Islet of Langerhans (tissue), 1 donor: ENCODE measurements around the gene CSF1R.

ENCODE experiments used
- FAIRE-seq: peaks from one replicate; lab custom pipeline; 2011; peaks lifted over from hg19 to GRCh38; lab: Jason Lieb, UNC

CSF1R gene

GRCh38 chr5:150069672-150070627 lies 16.4 kb downstream of the CSF1R start:
- FAIRE-seq = no peak

DNA sequence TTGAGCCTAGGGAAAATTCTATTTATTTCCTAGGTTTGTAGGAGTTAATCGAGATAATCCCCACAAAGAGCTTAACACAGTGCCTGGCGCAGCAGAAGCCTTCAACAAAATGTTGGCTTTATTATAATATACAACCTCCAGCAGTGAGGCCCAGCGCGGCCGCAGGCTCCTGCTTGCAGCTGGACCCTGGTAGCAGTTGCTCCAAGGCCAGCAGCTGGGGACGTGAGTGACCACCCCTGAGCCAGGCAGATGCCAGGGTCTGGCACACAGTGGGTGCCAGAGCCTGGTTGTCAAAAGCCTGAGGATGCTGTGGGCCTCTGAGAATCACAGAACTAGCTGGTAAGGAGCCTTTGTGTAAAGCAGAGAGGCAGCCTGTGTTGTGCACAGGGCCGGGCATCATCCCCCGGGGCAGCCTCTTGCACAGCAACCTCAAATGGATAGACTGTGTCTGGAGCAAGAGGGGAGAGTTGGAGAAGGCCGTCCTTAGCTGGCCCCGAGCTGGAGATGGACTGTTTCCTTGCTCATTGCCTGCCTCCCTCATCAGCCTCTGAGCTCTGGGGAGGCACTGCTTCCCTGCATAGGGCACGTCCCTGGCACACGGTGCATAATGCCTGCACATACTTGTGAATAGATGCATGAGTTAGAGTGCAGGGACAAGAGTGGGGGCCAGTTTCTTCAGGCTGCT lies 17.3 kb downstream of the CSF1R start:
- no peak for FAIRE-seq

GRCh38 chr5:150068472-150068871 lies 17.9 kb downstream of the CSF1R start:
- no peak for FAIRE-seq

DNA sequence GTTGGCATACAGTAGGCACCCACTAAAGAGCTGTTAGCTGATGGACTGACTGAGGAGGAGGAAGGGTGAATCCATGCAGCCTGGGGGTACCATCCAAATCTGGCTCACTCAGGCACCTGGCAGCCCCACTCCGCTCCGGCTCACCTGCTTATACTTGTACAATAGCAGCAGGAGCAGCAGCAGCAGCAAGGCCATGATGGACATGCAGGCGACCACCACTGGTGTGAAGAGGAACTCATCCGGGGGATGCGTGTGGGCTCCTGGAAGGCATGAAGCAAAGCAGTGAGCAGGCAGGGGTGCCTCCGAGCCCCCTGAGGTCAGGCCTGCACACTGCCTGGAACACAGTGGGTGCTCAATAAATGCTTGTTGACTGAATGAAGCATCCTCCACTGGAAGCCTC lies 18.3 kb downstream of the CSF1R start:
- FAIRE-seq = no peak

DNA sequence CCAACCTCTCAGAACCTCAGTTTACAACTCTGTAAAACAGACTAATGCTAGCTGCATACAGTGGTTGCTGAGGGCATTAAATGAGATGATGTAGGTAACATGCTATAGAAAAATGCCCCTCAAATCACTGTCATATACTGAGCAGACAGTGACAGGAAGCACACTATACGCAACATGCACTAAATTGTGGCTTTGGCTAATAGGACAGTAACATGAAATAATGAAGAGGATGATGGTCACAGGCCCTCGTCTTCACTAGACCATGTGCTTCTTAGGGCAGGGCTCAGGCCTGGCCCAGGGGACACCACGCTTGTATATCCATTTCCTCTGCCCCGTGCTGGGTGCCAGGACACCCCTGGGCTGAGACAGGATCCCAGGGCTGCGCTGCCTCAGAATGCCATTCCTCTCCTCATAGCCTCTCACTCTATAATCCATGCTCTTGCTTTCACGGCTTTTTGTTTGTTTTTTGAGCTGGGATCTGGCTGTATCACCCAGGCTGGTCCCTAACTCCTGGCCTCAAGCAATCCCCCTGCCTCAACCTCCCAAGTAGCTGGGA lies 18.9 kb downstream of the CSF1R start:
- FAIRE-seq = no peak

DNA sequence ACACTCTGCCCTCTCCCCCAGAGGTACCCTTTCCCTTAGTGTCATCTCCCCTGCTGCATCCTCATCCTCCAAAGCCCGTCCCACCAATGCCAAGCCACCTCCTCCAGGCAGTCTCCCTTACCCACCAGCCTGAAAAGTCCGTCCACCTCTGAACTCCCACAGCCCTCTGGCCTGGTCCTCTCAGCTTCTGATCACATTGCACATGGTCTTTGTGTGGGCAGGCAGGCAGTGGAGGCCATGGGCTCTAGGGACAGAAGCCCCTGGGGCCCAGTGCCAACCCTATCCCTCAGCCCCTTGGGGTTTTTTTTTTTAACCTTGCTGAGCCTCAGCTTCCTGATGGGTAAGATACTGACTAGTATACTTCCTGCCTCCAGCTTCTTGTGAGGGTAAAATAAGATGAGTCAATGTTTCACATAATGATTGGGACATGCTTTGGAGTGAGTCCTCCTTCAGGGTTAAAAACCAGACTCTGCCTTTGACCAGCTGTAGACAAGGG lies 19.4 kb downstream of the CSF1R start:
- FAIRE-seq = no peak

DNA sequence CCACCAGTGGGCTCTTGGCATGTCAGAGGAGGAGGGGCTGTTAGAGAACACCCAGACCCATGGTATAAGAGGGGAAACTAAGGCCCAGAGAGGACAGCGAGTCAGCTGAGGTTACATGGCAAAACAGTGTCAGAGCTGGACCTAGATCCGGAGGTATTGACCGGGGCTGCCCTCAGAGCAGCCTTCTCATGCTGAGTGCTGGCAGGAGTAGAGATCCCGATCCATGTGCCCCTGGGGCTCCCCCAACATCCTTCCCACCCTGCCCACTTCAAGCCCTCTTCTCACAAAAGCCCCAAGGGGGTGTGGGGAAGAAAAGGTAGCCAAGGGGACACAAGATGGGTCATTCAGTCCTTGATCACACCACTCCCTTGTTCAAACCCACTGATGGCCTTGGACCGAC lies 19.9 kb downstream of the CSF1R start:
- FAIRE-seq = no peak

GRCh38 chr5:150065886-150066285 lies 20.5 kb downstream of the CSF1R start:
- FAIRE-seq = no peak

GRCh38 chr5:150065346-150065745 lies 21.0 kb downstream of the CSF1R start:
- FAIRE-seq = no peak

- no peak for FAIRE-seq
Measured at GRCh38 chr5:150064681-150065220, 21.6 kb downstream of the CSF1R start.

DNA sequence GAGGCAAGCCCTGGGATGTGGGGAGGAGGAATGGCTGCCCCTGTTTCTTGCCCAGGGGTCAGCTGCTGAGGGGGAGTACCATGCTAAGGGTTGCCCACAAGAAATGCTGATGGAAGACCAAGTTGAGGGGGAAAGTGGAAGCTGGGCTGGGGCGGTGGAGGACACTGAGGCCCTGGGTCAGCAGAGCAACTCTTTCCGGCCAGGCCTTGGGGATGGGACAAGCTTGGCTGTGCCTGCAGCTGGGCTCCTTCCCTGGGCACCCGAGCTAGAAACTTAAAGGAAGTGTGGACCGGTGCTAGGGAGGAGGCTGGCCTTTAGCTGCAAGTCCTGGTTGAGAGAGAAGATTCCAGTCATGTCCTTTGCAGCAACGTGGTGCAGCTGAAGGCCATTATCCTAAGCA lies 22.7 kb downstream of the CSF1R start:
- FAIRE-seq = no peak

DNA sequence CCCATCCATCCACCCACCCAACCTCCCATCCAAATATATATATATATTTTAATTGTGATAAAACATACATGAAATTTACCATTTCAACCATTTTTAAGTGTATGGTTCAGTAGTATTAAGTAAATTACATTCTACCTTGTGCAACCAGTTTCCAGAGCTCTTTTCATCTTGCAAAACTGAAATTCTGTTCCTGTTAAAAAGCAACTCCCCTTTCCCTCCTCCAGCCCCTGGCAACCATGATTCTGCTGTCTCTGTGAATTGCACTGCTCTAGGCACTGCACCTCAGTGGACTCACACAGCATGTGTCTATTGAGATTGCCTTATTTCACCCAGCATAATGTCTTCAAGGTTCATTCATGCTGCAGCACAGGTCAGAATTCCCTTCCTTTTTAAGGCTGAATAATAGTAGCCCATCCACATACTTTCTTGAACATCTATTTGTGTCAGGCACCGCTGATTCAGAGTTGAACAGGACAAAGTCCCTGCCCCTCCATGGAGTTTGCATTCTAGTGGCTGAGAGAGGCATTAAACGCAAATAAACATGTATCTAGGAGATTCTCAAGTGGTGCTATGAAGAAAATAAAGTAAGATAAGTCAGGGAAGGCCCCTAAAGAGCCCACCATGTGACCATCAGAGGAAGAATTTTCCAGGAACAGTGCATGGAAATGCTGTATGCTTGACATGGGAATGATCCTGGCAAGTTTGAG lies 24.0 kb downstream of the CSF1R start:
- no peak for FAIRE-seq

DNA sequence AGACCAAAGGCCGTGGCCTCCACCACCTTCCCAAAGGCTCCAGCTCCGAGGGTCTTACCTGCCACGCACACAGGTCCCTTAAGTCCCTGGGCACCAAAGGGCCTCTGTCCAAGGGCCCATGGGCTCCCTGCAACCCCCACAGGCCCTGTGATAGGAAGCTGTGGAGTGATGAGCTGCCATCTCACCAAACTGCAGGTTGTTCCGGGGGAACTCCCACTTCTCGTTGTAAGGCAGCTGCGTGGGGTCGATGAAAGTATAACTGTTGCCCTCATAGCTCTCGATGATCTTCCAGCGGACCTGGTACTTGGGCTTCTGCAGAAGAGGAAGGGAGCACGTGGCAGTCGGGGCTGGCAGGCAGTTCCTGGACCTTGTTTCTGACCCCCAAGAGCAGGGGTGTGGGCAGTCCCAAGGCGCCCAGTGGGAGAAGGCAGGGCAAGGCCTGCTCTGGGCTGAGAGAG lies 24.8 kb downstream of the CSF1R start:
- no peak for FAIRE-seq

DNA sequence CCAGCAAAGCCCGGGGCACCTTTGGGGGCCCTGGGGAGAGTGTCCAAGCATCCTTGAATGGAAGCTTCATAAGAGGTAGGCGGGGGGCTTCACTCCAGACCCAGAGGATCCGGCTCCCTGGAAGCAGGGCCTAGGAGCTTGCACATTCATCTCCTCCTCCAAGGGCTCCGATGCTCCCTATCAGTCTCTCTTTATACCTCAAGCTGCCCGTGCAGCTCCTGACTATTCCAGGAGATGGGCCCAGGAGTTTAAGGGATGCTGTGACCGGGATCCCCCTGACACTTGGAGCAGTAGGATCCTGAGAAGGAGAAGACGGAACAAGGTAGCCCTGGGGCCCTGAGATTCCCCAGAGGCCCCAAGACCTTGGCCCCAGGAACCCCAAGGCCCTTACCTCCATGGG lies 25.9 kb downstream of the CSF1R start:
- no peak for FAIRE-seq

DNA sequence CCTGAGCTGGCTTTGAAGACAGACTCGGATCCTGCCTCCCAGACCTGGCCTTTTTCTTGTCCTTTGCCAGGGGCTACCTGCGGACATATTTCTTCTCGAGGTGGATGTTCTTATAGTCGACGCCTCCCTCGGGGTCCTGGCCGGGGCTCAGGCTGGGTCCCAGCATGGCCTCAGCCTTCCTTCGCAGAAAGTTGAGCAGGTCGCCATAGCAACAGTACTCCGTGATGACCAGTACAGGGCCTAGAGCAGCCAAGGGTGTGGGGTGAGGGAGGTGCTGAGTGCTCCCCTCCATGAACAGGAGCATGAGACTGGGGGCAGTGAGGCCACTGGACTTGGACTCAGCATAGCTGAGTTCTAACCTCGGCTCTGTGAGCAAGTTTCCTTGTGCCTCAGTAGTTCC lies 26.7 kb downstream of the CSF1R start:
- no peak for FAIRE-seq

GRCh38 chr5:150058480-150059126 lies 27.8 kb downstream of the CSF1R start:
- FAIRE-seq = no peak

- no peak for FAIRE-seq
Measured at GRCh38 chr5:150057996-150058395, 28.4 kb downstream of the CSF1R start.

DNA sequence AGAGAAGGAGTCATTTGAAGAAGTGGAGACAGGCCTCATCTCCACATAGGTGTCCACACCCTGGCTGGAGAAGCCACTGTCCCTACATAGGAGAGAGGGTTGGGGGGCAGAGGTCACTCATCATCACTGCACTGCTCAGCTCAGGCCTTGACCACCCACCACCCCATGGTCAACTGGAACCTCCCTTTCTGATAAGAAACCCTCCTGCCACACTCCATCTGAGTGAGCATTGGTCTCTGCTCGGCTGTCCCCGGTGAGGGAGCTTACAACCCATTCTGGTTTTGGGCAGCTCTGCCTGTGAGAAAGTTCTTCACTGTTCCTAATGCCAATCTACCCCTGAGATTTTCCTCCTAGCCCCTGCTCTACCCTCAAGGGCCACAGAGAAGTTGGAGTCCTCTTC lies 28.8 kb downstream of the CSF1R start:
- FAIRE-seq = no peak

DNA sequence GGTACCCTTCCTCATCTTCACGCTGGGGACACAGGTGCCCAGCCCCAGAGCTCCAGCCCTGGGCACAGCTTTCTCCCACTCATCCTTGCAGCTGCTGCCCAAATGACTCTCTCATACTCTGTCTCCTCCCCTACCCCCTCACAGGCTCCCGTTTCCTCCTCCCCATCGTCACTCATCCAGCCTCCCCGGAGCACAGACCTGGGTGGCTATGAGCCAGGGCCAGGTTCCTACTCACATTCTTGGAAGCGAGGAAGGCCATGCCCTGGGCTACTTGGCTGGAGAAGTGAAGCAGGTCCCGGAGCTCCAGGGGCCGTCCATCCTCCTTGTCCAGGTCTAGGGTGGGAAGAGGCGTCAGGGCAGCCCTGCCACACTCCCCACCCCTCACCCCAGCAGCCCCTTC lies 29.3 kb downstream of the CSF1R start:
- FAIRE-seq = no peak

DNA sequence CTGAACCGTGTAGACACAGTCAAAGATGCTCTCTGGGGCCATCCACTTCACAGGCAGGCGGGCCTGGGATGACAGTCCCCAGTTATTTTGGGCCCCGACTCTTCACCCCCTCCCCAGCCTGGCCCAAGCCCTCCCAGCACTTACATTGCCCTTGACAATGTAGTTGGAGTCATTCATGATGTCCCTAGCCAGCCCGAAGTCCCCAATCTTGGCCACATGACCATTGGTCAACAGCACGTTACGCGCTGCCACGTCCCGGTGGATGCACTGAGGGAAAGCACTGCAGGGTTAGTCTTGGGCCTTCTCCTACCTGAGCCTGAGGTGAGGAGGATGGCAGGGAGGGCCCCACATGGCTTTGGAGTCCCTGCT lies 30.3 kb downstream of the CSF1R start:
- FAIRE-seq = no peak

- FAIRE-seq = no peak
Measured at GRCh38 chr5:150055326-150056074, 30.9 kb downstream of the CSF1R start.
